Muscle layer of duodenum (tissue), 2 donors: ENCODE results near the gene ACLY.
"Not testable (repeated sequence)": the region's sequence is repeated elsewhere in the genome, so short reads cannot be mapped to it uniquely, and the experiment has no call there.

Experiments
- H3K27ac ChIP-seq: one replicate; pipeline ENCODE4 v1.7.0; 2013; ENCODE audit warnings: mild to moderate bottlenecking, low read length
- H3K27me3 ChIP-seq: one replicate; pipeline ENCODE4 v1.7.0; 2013; ENCODE audit warnings: low read depth, mild to moderate bottlenecking, control low read depth, low read length
- H3K36me3 ChIP-seq, 2 donors: one replicate each; pipeline ENCODE4 v1.7.0; 2013; ENCODE audit warnings: low read length in 2 of 2, control low read depth in 1 of 2, mild to moderate bottlenecking in 1 of 2; ENCODE audit not compliant: insufficient read depth in 2 of 2, control insufficient read depth in 1 of 2
- H3K4me1 ChIP-seq, 2 donors: one replicate each; pipeline ENCODE4 v1.7.0; 2013; ENCODE audit warnings: low read length in 2 of 2, mild to moderate bottlenecking in 2 of 2, control low read depth in 1 of 2, moderate library complexity in 1 of 2; ENCODE audit not compliant: insufficient read depth in 2 of 2, control insufficient read depth in 1 of 2
- H3K4me3 ChIP-seq, 2 donors: one replicate each; pipeline ENCODE4 v1.7.0; 2013; ENCODE audit warnings: low read length in 2 of 2, low read depth in 1 of 2, mild to moderate bottlenecking in 1 of 2
- H3K9me3 ChIP-seq, 2 donors: one replicate each; pipeline ENCODE4 v1.7.0; 2013; ENCODE audit warnings: low read length in 2 of 2, control low read depth in 1 of 2, mild to moderate bottlenecking in 1 of 2; ENCODE audit not compliant: control insufficient read depth in 1 of 2
- donor health status: healthy.

The ACLY gene

DNA sequence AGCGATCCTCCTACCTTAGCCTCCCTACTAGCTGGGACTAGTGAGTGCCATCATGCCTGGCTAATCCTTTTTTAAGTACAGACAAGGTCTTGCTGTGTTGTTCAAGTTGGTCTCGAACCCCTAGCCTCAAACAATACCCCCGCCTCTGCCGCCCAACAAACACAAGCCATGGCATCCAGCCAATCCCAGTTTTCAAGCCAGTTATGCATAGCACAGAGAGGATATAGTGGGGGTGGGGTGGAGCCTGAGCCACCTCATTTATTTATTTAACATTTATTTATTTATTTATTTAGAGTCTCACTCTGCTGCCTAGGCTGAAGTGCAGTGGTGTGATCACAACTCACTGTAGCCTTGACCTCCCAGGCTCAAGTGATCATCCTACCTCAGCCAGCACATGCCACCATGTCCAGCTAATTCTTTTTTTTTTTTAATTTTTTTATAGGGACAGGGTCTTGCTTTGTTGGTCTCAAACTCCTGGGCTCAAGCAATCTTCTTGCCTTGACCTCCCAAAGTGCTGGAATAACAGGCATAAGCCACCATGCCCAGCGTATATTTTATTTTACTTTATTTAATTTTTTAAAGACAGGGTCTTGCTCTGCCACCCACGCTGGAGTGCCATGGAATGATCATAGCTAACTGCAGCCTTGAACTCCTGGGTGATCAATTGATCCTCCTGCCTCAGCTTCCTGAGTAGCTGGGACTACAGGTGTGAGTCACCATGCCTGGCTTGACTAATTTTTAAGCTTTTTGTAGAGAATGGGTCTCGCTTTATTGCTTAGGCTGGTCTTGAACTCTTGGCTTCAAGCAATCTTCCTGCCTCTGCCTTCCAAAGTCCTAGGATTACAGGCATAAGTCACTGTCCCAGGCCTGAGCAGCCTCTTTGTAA lies 27.4 kb downstream of the ACLY start:
- Histone ChIP-seq H3K4me1 (peaks cover 5 to 20% of the 10 kb centered on the region in 2 donors), H3K4me3 (no peak overlapping the region), H3K27me3 (no peaks in the 10 kb centered on the region), H3K9me3 (no peaks in the 10 kb centered on the region), H3K27ac (no peak overlapping the region), H3K36me3 (peaks cover 42 to 69% of the 10 kb centered on the region in 2 donors)

DNA sequence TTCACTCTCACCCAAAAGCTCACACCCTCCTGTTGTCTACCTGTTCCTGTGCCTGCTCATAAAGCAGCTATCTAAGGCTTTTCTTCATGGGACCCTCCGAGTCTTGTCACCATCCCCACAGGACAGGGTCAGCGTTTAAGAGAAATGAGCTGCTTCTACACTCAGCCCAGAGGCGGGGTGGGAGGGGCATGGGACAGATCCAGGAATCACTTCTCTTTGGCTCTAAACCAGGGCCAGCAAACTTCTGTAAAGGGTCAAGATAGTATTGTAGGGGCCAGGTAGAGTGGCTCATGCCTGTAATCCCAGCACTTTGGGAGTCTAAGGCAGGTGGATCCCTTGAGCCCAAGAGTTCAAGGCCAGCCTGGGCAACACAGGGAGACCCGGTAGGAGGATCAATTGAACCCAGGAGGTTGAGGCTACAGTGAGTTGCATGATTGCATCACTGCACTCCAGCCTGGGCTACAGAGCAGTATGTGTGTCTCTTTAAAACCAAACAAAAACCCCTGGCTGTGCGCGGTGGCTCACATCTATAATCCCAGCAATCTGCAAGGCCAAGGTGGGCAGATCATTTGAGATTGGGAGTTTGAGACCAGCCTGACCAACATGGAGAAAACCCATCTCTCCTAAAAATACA lies 30.3 kb downstream of the ACLY start:
- Histone ChIP-seq H3K27ac (no peak overlapping the region), H3K27me3 (no peaks in the 10 kb centered on the region), H3K36me3 (peaks cover 59 to 82% of the 10 kb centered on the region in 2 donors), H3K4me3 (no peak overlapping the region), H3K9me3 (no peaks in the 10 kb centered on the region), H3K4me1 (no peaks in the 10 kb centered on the region)

DNA sequence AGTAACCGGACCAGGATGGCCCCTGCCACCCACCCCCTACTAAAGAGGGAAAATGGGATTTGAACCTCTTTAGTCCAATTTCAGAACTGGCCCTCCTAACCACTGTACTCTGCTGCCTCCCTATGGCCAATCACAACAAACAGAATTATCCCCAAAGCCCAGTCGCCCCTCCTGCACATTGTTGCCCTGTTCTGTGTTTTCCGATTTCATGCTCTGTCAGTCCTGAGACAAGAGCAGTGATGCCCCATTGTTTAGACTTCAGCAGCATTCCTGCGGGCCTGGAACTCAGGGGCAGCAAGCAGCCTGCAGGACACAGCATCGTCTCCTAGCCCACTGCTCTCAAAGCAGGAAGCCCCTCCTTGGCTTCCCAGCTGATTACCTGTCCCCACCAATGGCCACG lies 33.0 kb downstream of the ACLY start:
- no peak overlapping the region for H3K27ac ChIP-seq
- no peaks in the 10 kb centered on the region for H3K4me1 ChIP-seq
- peaks cover 59 to 77% of the 10 kb centered on the region in 2 donors for H3K36me3 ChIP-seq
- no peaks in the 10 kb centered on the region for H3K9me3 ChIP-seq
- H3K4me3 ChIP-seq = no peak overlapping the region
- H3K27me3 ChIP-seq = no peaks in the 10 kb centered on the region

DNA sequence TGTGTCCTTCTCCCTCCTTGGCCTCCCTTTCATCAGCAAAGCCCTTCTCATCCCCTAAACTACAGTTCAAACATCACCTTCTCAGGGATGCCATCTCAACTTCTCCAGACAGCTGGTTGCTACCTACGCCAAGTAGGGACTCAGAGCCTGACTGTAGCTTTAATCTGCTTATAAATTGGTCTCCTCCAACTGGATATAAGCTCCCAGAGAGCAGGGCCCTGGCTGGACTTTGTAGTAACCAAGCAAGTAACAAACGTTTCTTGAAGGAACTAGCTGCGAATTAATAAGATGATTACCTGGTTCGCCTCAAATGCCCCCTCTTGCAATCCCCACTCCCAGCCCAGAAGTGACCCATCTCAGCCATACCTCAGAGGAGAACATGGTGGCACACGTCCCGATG lies 36.0 kb downstream of the ACLY start:
- peaks cover 57 to 78% of the 10 kb centered on the region in 2 donors for H3K36me3 ChIP-seq

DNA sequence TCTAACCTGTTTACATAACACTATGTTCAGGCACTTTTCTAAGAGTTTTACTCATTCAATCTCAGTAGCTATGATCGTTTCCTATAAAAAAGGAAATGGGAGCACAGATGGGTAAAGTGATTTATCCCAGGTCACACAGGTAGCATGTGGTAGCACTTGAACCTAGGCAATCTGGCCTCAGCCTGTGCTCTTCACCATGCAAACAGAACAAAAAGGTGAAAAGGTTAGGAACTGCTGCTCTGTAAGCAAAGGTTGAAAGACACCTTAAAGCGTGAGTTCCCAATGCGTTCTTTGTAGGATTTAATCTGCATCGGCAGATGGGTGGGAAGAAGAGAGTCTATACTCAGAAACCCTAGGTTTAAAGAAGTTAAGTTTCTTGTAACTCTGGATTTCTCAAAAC lies 38.6 kb downstream of the ACLY start:
- Histone ChIP-seq H3K27me3 (no peaks in the 10 kb centered on the region), H3K4me1 (no peaks in the 10 kb centered on the region), H3K4me3 (no peak overlapping the region), H3K27ac (no peak overlapping the region), H3K9me3 (no peaks in the 10 kb centered on the region), H3K36me3 (peaks cover 35 to 58% of the 10 kb centered on the region in 2 donors)

More for the DNA sequence above, 36.0 kb downstream of the ACLY start:
- Histone ChIP-seq H3K9me3 (no peaks in the 10 kb centered on the region), H3K27ac (no peak overlapping the region), H3K4me1 (no peaks in the 10 kb centered on the region), H3K27me3 (no peaks in the 10 kb centered on the region), H3K4me3 (no peak overlapping the region)

DNA sequence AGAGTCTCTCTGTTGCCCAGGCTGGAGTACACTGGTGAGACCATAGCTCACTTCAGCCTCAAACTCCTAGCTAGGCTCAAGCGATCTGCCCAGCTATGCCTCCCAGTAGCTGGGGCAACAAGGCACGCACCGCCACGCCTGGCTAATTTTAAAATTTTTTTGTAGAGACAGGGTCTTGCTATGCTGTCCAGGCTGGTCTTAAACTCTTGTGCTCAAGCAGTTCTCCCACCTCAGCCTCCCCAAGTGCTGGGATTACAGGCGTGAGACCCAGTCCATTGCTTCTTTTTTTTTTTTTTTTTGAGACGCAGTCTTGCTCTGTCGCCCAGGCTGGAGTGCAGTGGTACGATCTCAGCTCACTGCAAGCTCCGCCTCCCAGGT lies 44.5 kb downstream of the ACLY start:
- not testable (repeated sequence) for H3K4me1 ChIP-seq, H3K27me3 ChIP-seq, H3K27ac ChIP-seq, H3K4me3 ChIP-seq, H3K9me3 ChIP-seq
- H3K36me3 ChIP-seq = peaks cover 33 to 68% of the 10 kb centered on the region in 2 donors

DNA sequence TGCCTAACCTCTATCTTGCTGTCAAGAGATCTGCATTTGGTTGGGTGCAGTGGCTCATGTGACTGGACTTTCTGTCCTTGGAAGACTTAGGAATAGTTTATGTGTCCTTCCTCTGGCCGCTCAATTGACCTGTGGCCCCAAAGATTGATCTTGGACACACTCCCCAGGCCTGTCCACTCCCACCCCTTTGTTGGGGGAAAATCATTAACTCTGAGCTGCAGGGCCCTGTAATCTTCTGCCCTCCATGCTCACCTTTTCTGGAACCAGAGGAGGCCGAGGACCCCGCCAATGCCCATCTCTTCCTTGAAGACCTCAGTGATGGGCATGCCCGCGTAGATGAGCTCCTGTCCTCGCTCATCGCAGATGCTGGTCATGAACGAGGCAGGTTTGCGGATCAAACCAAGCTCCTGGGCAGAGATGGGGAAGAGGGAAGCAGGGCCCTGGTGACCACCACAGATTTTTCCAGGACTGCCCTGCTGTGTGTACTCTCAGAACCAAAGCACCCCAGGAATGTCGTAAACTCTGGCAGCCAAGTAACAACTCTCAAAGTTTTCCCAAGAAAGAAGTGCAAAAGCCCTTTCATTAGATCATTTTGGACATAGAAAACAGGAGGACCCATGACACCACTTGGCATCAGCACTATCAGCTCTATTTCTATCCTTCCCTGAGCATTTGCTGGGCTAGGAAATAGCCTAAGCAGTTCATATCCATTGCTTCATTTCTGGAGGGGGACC lies 45.0 kb downstream of the ACLY start:
- Histone ChIP-seq H3K9me3 (no peaks in the 10 kb centered on the region), H3K36me3 (peaks cover 30 to 68% of the 10 kb centered on the region in 2 donors), H3K4me1 (no peaks in the 10 kb centered on the region), H3K27ac (no peak overlapping the region), H3K27me3 (no peaks in the 10 kb centered on the region), H3K4me3 (no peak overlapping the region)

DNA sequence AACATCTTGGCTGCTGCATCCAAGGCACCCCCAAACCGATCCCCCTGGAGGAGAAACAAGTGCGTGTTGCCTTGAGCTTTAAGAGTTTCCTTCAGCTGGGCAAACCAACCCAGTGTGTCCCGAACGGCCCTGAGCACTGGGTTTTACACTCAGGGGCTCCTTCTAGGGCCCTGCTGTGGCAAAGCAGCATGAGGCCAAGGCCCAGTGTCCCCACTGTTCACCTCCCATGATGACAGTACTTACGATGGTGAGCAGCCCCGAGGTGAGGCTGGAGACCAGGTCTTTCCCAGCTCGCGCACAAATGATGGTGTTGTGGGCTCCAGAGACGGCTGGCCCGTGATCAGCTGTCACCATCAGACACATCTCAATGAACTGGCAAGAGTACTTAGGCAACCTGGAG lies 47.0 kb downstream of the ACLY start:
- H3K4me1 ChIP-seq = no peaks in the 10 kb centered on the region

DNA sequence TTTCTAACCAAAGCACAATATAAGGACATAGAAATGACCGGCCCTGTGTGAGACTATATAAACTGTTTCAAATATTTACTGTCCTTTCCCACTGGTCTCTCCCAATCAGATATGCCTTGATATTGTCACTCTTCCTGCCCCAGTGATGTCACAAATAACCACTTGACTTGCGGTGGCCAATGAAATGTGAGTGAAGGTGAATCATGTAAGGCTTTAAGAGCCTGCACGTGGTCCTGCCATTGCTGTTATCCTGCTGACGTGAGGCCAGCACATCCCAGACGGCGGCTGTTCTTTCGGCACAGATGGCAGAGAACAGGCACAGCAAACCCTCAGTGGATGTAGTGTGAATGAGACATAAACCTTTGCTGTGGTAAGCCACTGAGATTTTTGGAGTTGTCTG lies 48.1 kb downstream of the ACLY start:
- Histone ChIP-seq H3K27me3 (no peaks in the 10 kb centered on the region), H3K4me1 (no peaks in the 10 kb centered on the region), H3K36me3 (peaks cover 28 to 64% of the 10 kb centered on the region in 2 donors), H3K27ac (no peak overlapping the region), H3K9me3 (no peaks in the 10 kb centered on the region), H3K4me3 (no peak overlapping the region)

More for the DNA sequence above, 47.0 kb downstream of the ACLY start:
- Histone ChIP-seq H3K36me3 (peaks cover 28 to 64% of the 10 kb centered on the region in 2 donors), H3K4me3 (no peak overlapping the region), H3K9me3 (no peaks in the 10 kb centered on the region), H3K27ac (no peak overlapping the region), H3K27me3 (no peaks in the 10 kb centered on the region)

DNA sequence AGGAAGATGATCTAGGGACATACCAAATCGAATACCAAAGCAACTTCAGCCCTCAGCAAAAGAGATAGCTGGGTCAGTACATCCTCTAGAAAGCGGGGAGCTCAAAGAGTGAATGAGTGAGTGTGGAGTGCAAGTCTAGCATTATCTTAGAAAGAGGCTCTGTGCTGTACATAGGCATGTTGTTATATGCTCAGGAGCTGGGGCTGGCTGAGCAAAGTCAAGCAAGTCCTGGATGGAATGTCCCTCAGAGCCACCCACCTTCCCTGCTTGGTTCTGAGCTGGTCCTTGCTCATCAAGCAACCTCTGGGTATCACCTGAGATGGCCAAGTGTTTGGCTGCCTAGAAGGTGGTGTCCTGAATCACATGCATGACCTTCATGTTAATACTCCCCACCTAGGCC lies 48.7 kb downstream of the ACLY start:
- no peaks in the 10 kb centered on the region for H3K27me3 ChIP-seq
- H3K4me1 ChIP-seq = no peaks in the 10 kb centered on the region
- no peak overlapping the region for H3K4me3 ChIP-seq
- peaks cover 28 to 64% of the 10 kb centered on the region in 2 donors for H3K36me3 ChIP-seq
- no peaks in the 10 kb centered on the region for H3K9me3 ChIP-seq
- H3K27ac ChIP-seq = no peak overlapping the region

DNA sequence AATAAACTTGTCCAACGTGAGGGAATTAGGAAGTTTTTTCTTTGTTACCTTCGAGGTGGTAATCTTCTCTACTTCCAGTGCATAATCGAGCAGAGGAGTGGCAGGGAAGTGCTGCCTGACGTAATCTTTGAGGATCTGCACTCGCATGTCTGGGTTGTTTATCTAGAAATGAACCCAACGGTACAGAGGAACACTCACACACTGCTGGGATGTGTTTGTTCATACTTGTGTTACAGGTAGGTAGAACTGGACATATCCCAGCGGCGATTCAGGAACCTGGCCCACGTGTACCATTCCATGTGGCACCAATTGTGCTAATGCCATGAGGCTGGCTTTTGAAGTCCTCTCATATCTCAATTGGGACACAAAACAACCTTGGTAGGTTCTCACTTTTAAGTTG lies 49.3 kb downstream of the ACLY start:
- Histone ChIP-seq H3K4me1 (no peaks in the 10 kb centered on the region), H3K36me3 (peaks cover 28 to 64% of the 10 kb centered on the region in 2 donors), H3K27ac (no peak overlapping the region), H3K4me3 (no peak overlapping the region), H3K9me3 (no peaks in the 10 kb centered on the region), H3K27me3 (no peaks in the 10 kb centered on the region)
